ENCODE data around the gene LEMD3.

DNA sequence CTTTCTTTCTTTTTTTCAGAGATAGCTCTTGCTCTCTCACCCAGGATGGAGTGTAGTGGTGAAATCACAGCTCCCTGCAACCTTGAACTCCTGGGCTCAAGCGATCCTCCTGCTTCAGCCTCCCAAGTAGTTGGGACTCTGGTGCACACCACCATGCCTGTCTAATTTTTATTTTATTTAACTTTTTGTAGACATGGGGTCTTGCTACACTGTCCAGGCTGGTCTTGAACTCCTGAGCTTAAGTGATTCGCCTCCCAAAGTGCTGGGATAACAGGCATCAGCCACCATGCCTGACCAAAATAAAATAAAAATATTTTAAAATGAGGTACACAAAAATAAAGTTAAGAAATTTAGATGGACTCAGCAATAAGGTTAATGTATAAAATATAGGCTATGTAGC, 5.1 kb upstream of the LEMD3 start:
- TF ChIP-seq POLR2A (IDR thresholded peaks at IDR 0.05) = no peak
- TF ChIP-seq POLR2AphosphoS5 (IDR thresholded peaks at IDR 0.05) = no peak
- TF ChIP-seq, protein P1, sequence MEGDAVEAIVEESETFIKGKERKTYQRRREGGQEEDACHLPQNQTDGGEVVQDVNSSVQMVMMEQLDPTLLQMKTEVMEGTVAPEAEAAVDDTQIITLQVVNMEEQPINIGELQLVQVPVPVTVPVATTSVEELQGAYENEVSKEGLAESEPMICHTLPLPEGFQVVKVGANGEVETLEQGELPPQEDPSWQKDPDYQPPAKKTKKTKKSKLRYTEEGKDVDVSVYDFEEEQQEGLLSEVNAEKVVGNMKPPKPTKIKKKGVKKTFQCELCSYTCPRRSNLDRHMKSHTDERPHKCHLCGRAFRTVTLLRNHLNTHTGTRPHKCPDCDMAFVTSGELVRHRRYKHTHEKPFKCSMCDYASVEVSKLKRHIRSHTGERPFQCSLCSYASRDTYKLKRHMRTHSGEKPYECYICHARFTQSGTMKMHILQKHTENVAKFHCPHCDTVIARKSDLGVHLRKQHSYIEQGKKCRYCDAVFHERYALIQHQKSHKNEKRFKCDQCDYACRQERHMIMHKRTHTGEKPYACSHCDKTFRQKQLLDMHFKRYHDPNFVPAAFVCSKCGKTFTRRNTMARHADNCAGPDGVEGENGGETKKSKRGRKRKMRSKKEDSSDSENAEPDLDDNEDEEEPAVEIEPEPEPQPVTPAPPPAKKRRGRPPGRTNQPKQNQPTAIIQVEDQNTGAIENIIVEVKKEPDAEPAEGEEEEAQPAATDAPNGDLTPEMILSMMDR (IDR thresholded peaks at IDR 0.05) = no peak
- no peak for TF ChIP-seq EP300 (IDR thresholded peaks at IDR 0.05)
